ENCODE data around the gene ZEB1.

GRCh38 chr10:31484431-31485135 is 165.6 kb downstream of the ZEB1 start:
- TF ChIP-seq POLR2A (IDR thresholded peaks at IDR 0.05) = no peak
- no peak for TF ChIP-seq CTCF (IDR thresholded peaks at IDR 0.05)

All from vagina (tissue), 2 donors.